HG02588 (cell line): ENCODE data around the gene GABBR2.

Experiments used
- ATAC-seq: cut with Tn5 transposase; IDR thresholded peaks from one replicate; pipeline ENCODE4 v1.9.1; 2021; ENCODE audit warnings: mild to moderate bottlenecking, moderate library complexity; ENCODE audit not compliant: unreplicated experiment

GABBR2 gene

GRCh38 chr9:98381311-98382103, 327.2 kb downstream of the GABBR2 start:
- no peak for ATAC-seq

- no peak for ATAC-seq
These were observed 328.6 kb downstream of the GABBR2 start for GRCh38 chr9:98380065-98380681.

- ATAC-seq = no peak
These were observed 329.2 kb downstream of the GABBR2 start for GRCh38 chr9:98379572-98379971.

GRCh38 chr9:98378794-98379193, 329.9 kb downstream of the GABBR2 start:
- ATAC-seq = no peak

GRCh38 chr9:98378206-98378780, 330.4 kb downstream of the GABBR2 start:
- ATAC-seq = no peak

GRCh38 chr9:98375138-98375726, 333.5 kb downstream of the GABBR2 start:
- no peak for ATAC-seq

GRCh38 chr9:98374385-98375051, 334.2 kb downstream of the GABBR2 start:
- ATAC-seq = no peak

- no peak for ATAC-seq
These were observed 335.1 kb downstream of the GABBR2 start for GRCh38 chr9:98373609-98374008.

- ATAC-seq = no peak
These were observed 336.5 kb downstream of the GABBR2 start for GRCh38 chr9:98372077-98372836.

- no peak for ATAC-seq
These were observed 337.8 kb downstream of the GABBR2 start for GRCh38 chr9:98370976-98371315.

GRCh38 chr9:98370300-98370975, 338.3 kb downstream of the GABBR2 start:
- ATAC-seq = no peak

GRCh38 chr9:98369896-98370295, 338.8 kb downstream of the GABBR2 start:
- no peak for ATAC-seq

GRCh38 chr9:98369471-98369870, 339.3 kb downstream of the GABBR2 start:
- ATAC-seq = no peak

- no peak for ATAC-seq
These were observed 339.7 kb downstream of the GABBR2 start for GRCh38 chr9:98369066-98369425.

- no peak for ATAC-seq
These were observed 340.2 kb downstream of the GABBR2 start for GRCh38 chr9:98368366-98369065.

GRCh38 chr9:98367923-98368322, 340.8 kb downstream of the GABBR2 start:
- no peak for ATAC-seq

GRCh38 chr9:98367371-98367900, 341.3 kb downstream of the GABBR2 start:
- ATAC-seq = no peak

- ATAC-seq = no peak
These were observed 343.0 kb downstream of the GABBR2 start for GRCh38 chr9:98365781-98366180.

- ATAC-seq = no peak
These were observed 343.5 kb downstream of the GABBR2 start for GRCh38 chr9:98365227-98365669.
